GM12891 (cell line): ENCODE results near the gene RFTN2.

Experiments
- DNase-seq: peaks from one replicate; pipeline ENCODE4 v3.0.0; 2011; ENCODE audit warnings: low spot score; ENCODE audit not compliant: insufficient read length
- FAIRE-seq: peaks from 2 replicates; lab custom pipeline; 2011; peaks lifted over from hg19 to GRCh38; lab: Jason Lieb, UNC
- PAX5 ChIP-seq: IDR thresholded peaks from 2 replicates; pipeline ENCODE4 v1.6.1; 2011; ENCODE audit warnings: low read length, moderate library complexity, mild to moderate bottlenecking; ENCODE audit not compliant: insufficient read depth, severe bottlenecking
- POLR2A ChIP-seq: IDR thresholded peaks from 2 replicates; pipeline ENCODE4 v1.6.1; 2011; ENCODE audit warnings: low read depth, low read length, control low read depth
- POLR2AphosphoS5 ChIP-seq: IDR thresholded peaks from 2 replicates; pipeline ENCODE4 v1.6.1; 2011; ENCODE audit warnings: low read depth, low read length, control low read depth
- POU2F2 ChIP-seq: IDR thresholded peaks from 2 replicates; pipeline ENCODE4 v1.6.1; 2011; ENCODE audit warnings: low read depth, mild to moderate bottlenecking, control low read depth, low read length, moderate library complexity
- SPI1 ChIP-seq: IDR thresholded peaks from 2 replicates; pipeline ENCODE4 v1.6.1; 2011; ENCODE audit warnings: low read depth, low read length, control low read depth
- TAF1 ChIP-seq: IDR thresholded peaks from 2 replicates; pipeline ENCODE4 v1.6.1; 2011; ENCODE audit warnings: low read depth, low read length, control low read depth

Gene RFTN2

GRCh38 chr2:197674591-197674990 is 796 bp downstream of the RFTN2 start:
- no peak for DNase-seq
- TF ChIP-seq PAX5 (no peak), POLR2AphosphoS5 (no peak), POLR2A (no peak), TAF1 (no peak), POU2F2 (no peak), SPI1 (no peak)
- no peak for FAIRE-seq

GRCh38 chr2:197674060-197674459 is 1.3 kb downstream of the RFTN2 start:
- no peak for TF ChIP-seq POLR2AphosphoS5
- FAIRE-seq (no peak), DNase-seq (no peak)

- DNase-seq (no peak), FAIRE-seq (no peak)
- TF ChIP-seq TAF1, result no peak
- TF ChIP-seq POLR2A, result no peak
- TF ChIP-seq POLR2AphosphoS5, result no peak
- no peak for TF ChIP-seq PAX5
- no peak for TF ChIP-seq SPI1
- no peak for TF ChIP-seq POU2F2
Observed at GRCh38 chr2:197673606-197674005, 1.8 kb downstream of the RFTN2 start.

GRCh38 chr2:197673106-197673505 is 2.3 kb downstream of the RFTN2 start:
- DNase-seq (no peak), FAIRE-seq (no peak)
- TF ChIP-seq TAF1, result no peak
- no peak for TF ChIP-seq SPI1
- no peak for TF ChIP-seq POLR2A
- no peak for TF ChIP-seq PAX5
- no peak for TF ChIP-seq POU2F2
- TF ChIP-seq POLR2AphosphoS5, result no peak

- FAIRE-seq, result no peak
- TF ChIP-seq SPI1, result no peak
- TF ChIP-seq TAF1, result no peak
- no peak for TF ChIP-seq POLR2A
- no peak for TF ChIP-seq PAX5
- no peak for TF ChIP-seq POLR2AphosphoS5
Observed at GRCh38 chr2:197672371-197672893, 3.0 kb downstream of the RFTN2 start.

GRCh38 chr2:197669077-197669476 is 6.3 kb downstream of the RFTN2 start:
- no peak for DNase-seq
- no peak for FAIRE-seq
- TF ChIP-seq POLR2A, result no peak
- TF ChIP-seq POU2F2, result no peak
- no peak for TF ChIP-seq SPI1
- TF ChIP-seq POLR2AphosphoS5, result no peak
- TF ChIP-seq PAX5, result no peak
- no peak for TF ChIP-seq TAF1

More at GRCh38 chr2:197672371-197672893, 3.0 kb downstream of the RFTN2 start:
- no peak for DNase-seq

GRCh38 chr2:197668296-197668695 is 7.1 kb downstream of the RFTN2 start:
- DNase-seq, result no peak
- FAIRE-seq, result no peak
- TF ChIP-seq POU2F2, result no peak

GRCh38 chr2:197666277-197666676 is 9.1 kb downstream of the RFTN2 start:
- FAIRE-seq, result no peak
- DNase-seq, result no peak
- TF ChIP-seq POLR2AphosphoS5 (no peak), TAF1 (no peak), SPI1 (no peak), POU2F2 (no peak), PAX5 (no peak)

- DNase-seq (no peak), FAIRE-seq (no peak)
- TF ChIP-seq POU2F2 (no peak), POLR2A (no peak), SPI1 (no peak), POLR2AphosphoS5 (no peak), TAF1 (no peak), PAX5 (no peak)
Observed at GRCh38 chr2:197661626-197662025, 13.8 kb downstream of the RFTN2 start.

GRCh38 chr2:197657562-197657961 is 17.8 kb downstream of the RFTN2 start:
- TF ChIP-seq PAX5 (no peak), SPI1 (no peak), POLR2AphosphoS5 (no peak), TAF1 (no peak), POLR2A (no peak), POU2F2 (no peak)
- DNase-seq (no peak), FAIRE-seq (no peak)

GRCh38 chr2:197647961-197648690 is 27.3 kb downstream of the RFTN2 start:
- DNase-seq (no peak), FAIRE-seq (no peak)
- no peak for TF ChIP-seq POLR2A
- no peak for TF ChIP-seq TAF1
- no peak for TF ChIP-seq POLR2AphosphoS5
- TF ChIP-seq POU2F2, result no peak
- TF ChIP-seq PAX5, result no peak
- TF ChIP-seq SPI1, result no peak
